A549 (cell line): ENCODE measurements around the gene STRN4. TPM values are rescaled to one million over a fixed set of nuclear protein-coding genes. Genes with fewer than 3 reads are reported as not detected.
A peak's percentile ranks its signal among the peaks of the same experiment; 100 is the strongest.

Experiments
- ATAC-seq, 2 experiments: fragments of 200-7000 bp in 1 of 2; fragments of >200 bp in 1 of 2; cut with Nextera tagmentation in 1 of 2; cut with Tn5 transposase in 1 of 2; 3 replicates each; pipeline versions ENCODE4 v1.8.0 to v1.9.1; 2018 to 2020; ENCODE audit warnings: mild to moderate bottlenecking in 1 of 2, moderate library complexity in 1 of 2
- CTCF ChIA-PET: fragments of 300-600 bp; sonication (Branson Sonifier 250); formaldehyde crosslinking; extraction: SDS; loops from one replicate; lab custom pipeline; 2021; ENCODE audit warnings: antibody characterized with exemption, inconsistent platforms; lab: Yijun Ruan, JAX
- POLR2A ChIA-PET: fragments of 350-600 bp; formaldehyde crosslinking; extraction: SDS; loops from one replicate; lab custom pipeline; 2021; ENCODE audit warnings: antibody characterized with exemption, inconsistent platforms; lab: Yijun Ruan, JAX
- DNase-seq, 2 experiments: peaks; one replicate each; pipeline versions ENCODE4 v3.0.0 to v3.0.0-alpha.2; 2011 to 2016; ENCODE audit warnings: low read depth in 1 of 2, low spot score in 1 of 2
- FAIRE-seq: peaks from 2 replicates; lab custom pipeline; 2011; peaks lifted over from hg19 to GRCh38; lab: Jason Lieb, UNC
- H3K27ac ChIP-seq, 2 experiments: fragments of >200 bp; sonication (Bioruptor Twin); formaldehyde crosslinking; 3 replicates each; pipeline ENCODE4 v1.5.1; 2016 to 2017
- H3K4me1 ChIP-seq: fragments of >200 bp; sonication (Bioruptor Twin); formaldehyde crosslinking; 3 replicates; pipeline ENCODE4 v1.6.1; 2016
- H3K4me2 ChIP-seq: fragments of >200 bp; sonication (Bioruptor Twin); formaldehyde crosslinking; 3 replicates; pipeline ENCODE4 v1.6.1; 2016
- H3K4me3 ChIP-seq: fragments of >200 bp; sonication (Bioruptor Twin); formaldehyde crosslinking; 3 replicates; pipeline ENCODE4 v1.5.1; 2016
- H3K9me3 ChIP-seq: fragments of >200 bp; sonication (Bioruptor Twin); formaldehyde crosslinking; 3 replicates; pipeline ENCODE4 v1.6.1; 2016
- CHD2 ChIP-seq: fragments of 150-350 bp; IDR thresholded peaks from 2 replicates; pipeline ENCODE4 v1.6.1; 2014; ENCODE audit warnings: low read length; ENCODE audit not compliant: partially characterized antibody
- EHMT2 ChIP-seq: fragments of 200-600 bp; sonication (generic); IDR thresholded peaks from 2 replicates; pipeline ENCODE4 v1.6.1; 2016; ENCODE audit warnings: antibody characterized with exemption, low read depth, mild to moderate bottlenecking, moderate library complexity
- EP300 ChIP-seq, 2 experiments: fragments of >200 bp; sonication (Bioruptor Twin); formaldehyde crosslinking; IDR thresholded peaks; 2 replicates in 1 of 2; 3 replicates in 1 of 2; pipeline ENCODE4 v1.6.1; 2016 to 2017
- ESRRA ChIP-seq: fragments of 150-350 bp; IDR thresholded peaks from 2 replicates; pipeline ENCODE4 v1.6.1; 2014; ENCODE audit warnings: mild to moderate bottlenecking, low read length, borderline replicate concordance
- FOXS1 ChIP-seq: fragments of 250-450 bp; sonication (Bioruptor Pico); IDR thresholded peaks from 2 replicates; pipeline ENCODE4 v1.5.0; 2020; ENCODE audit warnings: mild to moderate bottlenecking, moderate library complexity
- HEYL ChIP-seq: fragments of 250-450 bp; sonication (Bioruptor Pico); IDR thresholded peaks from 2 replicates; pipeline ENCODE4 v1.8.0; 2021; ENCODE audit warnings: mild to moderate bottlenecking, moderate library complexity
- HOXB13 ChIP-seq: fragments of 250-450 bp; sonication (Bioruptor Pico); IDR thresholded peaks from 2 replicates; pipeline ENCODE4 v1.5.0; 2020; ENCODE audit warnings: low read depth, mild to moderate bottlenecking, moderate library complexity
- HOXB5 ChIP-seq: fragments of 250-450 bp; sonication (Bioruptor Pico); IDR thresholded peaks from 2 replicates; pipeline ENCODE4 v1.5.0; 2020; ENCODE audit warnings: mild to moderate bottlenecking, moderate library complexity
- JUNB ChIP-seq: fragments of >200 bp; sonication (Bioruptor Twin); formaldehyde crosslinking; IDR thresholded peaks from 2 replicates; pipeline ENCODE4 v1.6.1; 2016
- KDM1A ChIP-seq: fragments of 200-600 bp; sonication (generic); IDR thresholded peaks from 2 replicates; pipeline ENCODE4 v1.6.1; 2016; ENCODE audit warnings: low read depth, mild to moderate bottlenecking
- MAZ ChIP-seq: fragments of 150-350 bp; IDR thresholded peaks from 2 replicates; pipeline ENCODE4 v1.6.1; 2014; ENCODE audit warnings: antibody characterized with exemption, low read depth, low read length, borderline replicate concordance
- NFE2L2 ChIP-seq: fragments of 150-350 bp; conservative IDR thresholded peaks from 2 replicates; pipeline ENCODE4 v1.6.1; 2014; ENCODE audit warnings: low read length
- NR3C1 ChIP-seq: fragments of >200 bp; sonication (Bioruptor Twin); formaldehyde crosslinking; IDR thresholded peaks from 3 replicates; pipeline ENCODE4 v1.6.1; 2017
- RAD21 ChIP-seq, 2 experiments: fragments of >200 bp in 1 of 2; sonication (Bioruptor Twin) in 1 of 2; formaldehyde crosslinking in 1 of 2; IDR thresholded peaks in 1 of 2; conservative IDR thresholded peaks in 1 of 2; 2 replicates in 1 of 2; 3 replicates in 1 of 2; pipeline ENCODE4 v1.6.1; 2012 to 2018; ENCODE audit warnings: inconsistent platforms in 1 of 2
- RARB ChIP-seq: fragments of 250-450 bp; sonication (Bioruptor Pico); IDR thresholded peaks from 2 replicates; pipeline ENCODE4 v1.8.0; 2021; ENCODE audit warnings: mild to moderate bottlenecking, moderate library complexity
- RNF2 ChIP-seq: fragments of 200-600 bp; sonication (generic); IDR thresholded peaks from 2 replicates; pipeline ENCODE4 v1.6.1; 2016; ENCODE audit warnings: low read depth, mild to moderate bottlenecking, antibody characterized with exemption, moderate library complexity, borderline replicate concordance
- SMC3 ChIP-seq: fragments of >200 bp; sonication (Bioruptor Twin); formaldehyde crosslinking; IDR thresholded peaks from 3 replicates; pipeline ENCODE4 v1.6.1; 2018; ENCODE audit warnings: inconsistent platforms
- TP53 ChIP-seq: fragments of 250-450 bp; sonication (Bioruptor Pico); IDR thresholded peaks from 2 replicates; pipeline ENCODE4 v1.5.0; 2021; ENCODE audit warnings: mild to moderate bottlenecking, moderate library complexity
- ZC3H11A ChIP-seq: fragments of 450-650 bp; IDR thresholded peaks from 2 replicates; pipeline ENCODE4 v1.6.1; 2014; ENCODE audit warnings: antibody characterized with exemption, mild to moderate bottlenecking
- ZFP36 ChIP-seq: fragments of 450-650 bp; IDR thresholded peaks from 2 replicates; pipeline ENCODE4 v1.6.1; 2014; ENCODE audit warnings: borderline replicate concordance; ENCODE audit not compliant: partially characterized antibody
- ZSCAN20 ChIP-seq: fragments of 250-450 bp; sonication (Bioruptor Pico); IDR thresholded peaks from 2 replicates; pipeline ENCODE4 v1.8.0; 2022; ENCODE audit warnings: mild to moderate bottlenecking, moderate library complexity
- WGBS: methylation state at CpG from one replicate; pipeline ENCODE4 v1.1.6; 2017; ENCODE audit errors: missing lambda C conversion rate; 5-methylcytosine and 5-hydroxymethylcytosine counted together
- polyA plus RNA-seq, 4 experiments: library from polyadenylated mRNA; depleted of rRNA in 3 of 4; stranded (reverse); fragments of >200 nt; fragmentation: RNase III in 1 of 4; extraction: RNeasy Plus Mini Kit Qiagen cat#74134 plus additional on column Dnase treatment in 1 of 4; gene quantifications; 2 replicates in 3 of 4; 3 replicates in 1 of 4; pipeline ENCODE4 v1.2.3, GENCODE V29; 2011 to 2017
- TF ChIP-seq, protein P1 (sequence below): fragments of >200 bp; sonication (Bioruptor Twin); formaldehyde crosslinking; IDR thresholded peaks from 3 replicates; pipeline ENCODE4 v1.5.1; 2016
- TF ChIP-seq, protein P2 (sequence below): fragments of 150-350 bp; IDR thresholded peaks from 2 replicates; pipeline ENCODE4 v1.6.1; 2014; ENCODE audit warnings: low read depth, mild to moderate bottlenecking, low read length
- TF ChIP-seq, protein P3 (sequence below): fragments of 250-450 bp; sonication (Bioruptor Pico); IDR thresholded peaks from 2 replicates; pipeline ENCODE4 v1.5.0; 2021; ENCODE audit warnings: mild to moderate bottlenecking, moderate library complexity, borderline replicate concordance
- TF ChIP-seq, protein P4 (sequence below): fragments of 450-650 bp; IDR thresholded peaks from 2 replicates; pipeline ENCODE4 v1.6.1; 2014; ENCODE audit warnings: antibody characterized with exemption
- TF ChIP-seq, protein P5 (sequence below): IDR thresholded peaks from 2 replicates; pipeline ENCODE4 v1.6.1; 2012
- TF ChIP-seq, protein P6 (sequence below): fragments of >200 bp; sonication (Bioruptor Twin); formaldehyde crosslinking; IDR thresholded peaks from 3 replicates; pipeline ENCODE4 v1.6.1; 2016
- TF ChIP-seq, protein P7 (sequence below): IDR thresholded peaks from 2 replicates; pipeline ENCODE4 v1.6.1; 2012; ENCODE audit warnings: low read depth, borderline replicate concordance

STRN4 gene
- polyA plus RNA-seq, 2 of the 4 experiments (the other 2 are of a cell fraction): 62.8 to 70.0 TPM

DNA sequence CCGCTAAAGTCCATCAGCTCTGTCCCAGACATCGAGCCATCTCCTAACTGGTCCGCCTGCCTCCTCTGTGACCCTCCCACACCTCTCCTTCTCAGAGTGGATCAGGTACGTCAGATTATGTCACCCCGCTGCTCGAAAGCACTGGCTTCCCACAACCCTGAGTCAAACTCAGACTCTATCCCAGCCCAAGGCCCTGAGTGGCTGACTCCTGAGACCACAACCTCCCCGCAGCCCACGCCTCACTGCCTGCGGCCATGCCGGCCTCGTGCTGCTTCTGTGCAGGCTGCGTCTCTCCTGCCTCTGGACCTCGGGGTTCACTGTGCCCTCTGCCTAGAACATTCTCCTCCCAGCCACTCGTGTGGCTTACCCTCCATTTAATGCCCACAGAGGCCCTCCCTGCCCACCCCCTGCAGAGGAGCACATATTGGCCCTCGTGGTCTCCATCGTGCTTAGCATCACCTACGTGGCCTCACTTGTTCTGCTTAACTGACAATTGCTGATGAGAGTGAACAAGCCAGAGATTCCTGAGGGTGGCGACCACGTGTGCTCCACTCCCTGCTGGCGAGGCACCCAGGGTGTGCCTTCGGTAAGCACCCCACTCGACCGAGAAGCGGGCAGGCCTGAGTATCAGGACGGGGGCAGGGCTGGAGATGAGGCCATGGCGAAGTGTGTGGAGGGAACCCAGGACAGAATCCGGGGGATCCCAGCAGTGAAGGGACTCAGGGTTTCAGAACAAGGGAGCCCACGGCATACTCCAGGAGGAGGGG is 13.9 kb downstream of the STRN4 start:
- Histone ChIP-seq H3K4me2 (peak overlapping the region; percentile 27; the same call in 1 of the 3 replicates), H3K27ac (peak overlapping the region in 1 of 2 experiments; percentile 66; a peak in 1 of 6 replicates), H3K4me3 (no peak overlapping the region), H3K9me3 (no peaks in the 10 kb centered on the region), H3K4me1 (peaks cover 43% of the 10 kb centered on the region)
- POLR2A ChIA-PET: no interaction called here
- 94% methylated on average over 28 of the region's 28 CpGs for WGBS
- DNase-seq (no peak), FAIRE-seq (no peak), ATAC-seq (no peak)
- TF ChIP-seq, protein P1, sequence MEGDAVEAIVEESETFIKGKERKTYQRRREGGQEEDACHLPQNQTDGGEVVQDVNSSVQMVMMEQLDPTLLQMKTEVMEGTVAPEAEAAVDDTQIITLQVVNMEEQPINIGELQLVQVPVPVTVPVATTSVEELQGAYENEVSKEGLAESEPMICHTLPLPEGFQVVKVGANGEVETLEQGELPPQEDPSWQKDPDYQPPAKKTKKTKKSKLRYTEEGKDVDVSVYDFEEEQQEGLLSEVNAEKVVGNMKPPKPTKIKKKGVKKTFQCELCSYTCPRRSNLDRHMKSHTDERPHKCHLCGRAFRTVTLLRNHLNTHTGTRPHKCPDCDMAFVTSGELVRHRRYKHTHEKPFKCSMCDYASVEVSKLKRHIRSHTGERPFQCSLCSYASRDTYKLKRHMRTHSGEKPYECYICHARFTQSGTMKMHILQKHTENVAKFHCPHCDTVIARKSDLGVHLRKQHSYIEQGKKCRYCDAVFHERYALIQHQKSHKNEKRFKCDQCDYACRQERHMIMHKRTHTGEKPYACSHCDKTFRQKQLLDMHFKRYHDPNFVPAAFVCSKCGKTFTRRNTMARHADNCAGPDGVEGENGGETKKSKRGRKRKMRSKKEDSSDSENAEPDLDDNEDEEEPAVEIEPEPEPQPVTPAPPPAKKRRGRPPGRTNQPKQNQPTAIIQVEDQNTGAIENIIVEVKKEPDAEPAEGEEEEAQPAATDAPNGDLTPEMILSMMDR: no peak
- no peak for TF ChIP-seq EP300 (IDR thresholded peaks at IDR 0.05)
- TF ChIP-seq TP53: no peak
- TF ChIP-seq HOXB13 (CRISPR knock-in tag): no peak
- no peak for TF ChIP-seq EHMT2
- no peak for TF ChIP-seq ZFP36
- TF ChIP-seq FOXS1: no peak
- TF ChIP-seq NFE2L2: no peak
- no peak for TF ChIP-seq JUNB
- TF ChIP-seq ZC3H11A: no peak
- TF ChIP-seq NR3C1: no peak
- TF ChIP-seq, protein P2, sequence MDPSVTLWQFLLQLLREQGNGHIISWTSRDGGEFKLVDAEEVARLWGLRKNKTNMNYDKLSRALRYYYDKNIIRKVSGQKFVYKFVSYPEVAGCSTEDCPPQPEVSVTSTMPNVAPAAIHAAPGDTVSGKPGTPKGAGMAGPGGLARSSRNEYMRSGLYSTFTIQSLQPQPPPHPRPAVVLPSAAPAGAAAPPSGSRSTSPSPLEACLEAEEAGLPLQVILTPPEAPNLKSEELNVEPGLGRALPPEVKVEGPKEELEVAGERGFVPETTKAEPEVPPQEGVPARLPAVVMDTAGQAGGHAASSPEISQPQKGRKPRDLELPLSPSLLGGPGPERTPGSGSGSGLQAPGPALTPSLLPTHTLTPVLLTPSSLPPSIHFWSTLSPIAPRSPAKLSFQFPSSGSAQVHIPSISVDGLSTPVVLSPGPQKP: no peak
- TF ChIP-seq MAZ: no peak
- no peak for TF ChIP-seq ZSCAN20 (CRISPR knock-in tag)
- no peak for TF ChIP-seq HOXB5 (CRISPR knock-in tag)
- TF ChIP-seq, protein P3, sequence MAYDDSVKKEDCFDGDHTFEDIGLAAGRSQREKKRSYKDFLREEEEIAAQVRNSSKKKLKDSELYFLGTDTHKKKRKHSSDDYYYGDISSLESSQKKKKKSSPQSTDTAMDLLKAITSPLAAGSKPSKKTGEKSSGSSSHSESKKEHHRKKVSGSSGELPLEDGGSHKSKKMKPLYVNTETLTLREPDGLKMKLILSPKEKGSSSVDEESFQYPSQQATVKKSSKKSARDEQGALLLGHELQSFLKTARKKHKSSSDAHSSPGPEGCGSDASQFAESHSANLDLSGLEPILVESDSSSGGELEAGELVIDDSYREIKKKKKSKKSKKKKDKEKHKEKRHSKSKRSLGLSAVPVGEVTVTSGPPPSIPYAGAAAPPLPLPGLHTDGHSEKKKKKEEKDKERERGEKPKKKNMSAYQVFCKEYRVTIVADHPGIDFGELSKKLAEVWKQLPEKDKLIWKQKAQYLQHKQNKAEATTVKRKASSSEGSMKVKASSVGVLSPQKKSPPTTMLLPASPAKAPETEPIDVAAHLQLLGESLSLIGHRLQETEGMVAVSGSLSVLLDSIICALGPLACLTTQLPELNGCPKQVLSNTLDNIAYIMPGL (CRISPR knock-in tag): no peak
- CTCF ChIA-PET: interaction anchor here (0.9 to 12.9 kb wide), 12 partner anchors 7 to 117 kb away, joined by 3 to 205 read pairs (median 75); partner anchors contain the start of genes DACT3, FKRP and PRKD2

DNA sequence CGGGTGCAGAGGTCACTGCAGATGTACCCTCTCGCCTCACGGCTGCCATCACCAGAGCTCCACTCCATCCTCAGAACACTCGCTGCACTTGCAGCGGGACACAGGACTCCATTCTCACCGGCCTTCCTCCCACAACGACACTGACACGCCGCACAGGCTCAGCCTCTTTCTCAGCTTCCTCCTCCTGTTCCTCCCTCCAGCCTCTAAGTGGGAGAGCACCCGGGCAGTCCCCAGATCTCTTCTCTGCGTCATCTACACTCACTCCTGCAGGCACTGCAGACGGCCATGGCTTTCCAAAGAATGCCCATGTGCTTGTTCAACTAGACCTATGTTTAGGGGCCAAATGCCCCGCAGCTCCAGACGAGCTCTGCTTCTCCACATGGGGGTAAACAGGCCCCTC is 14.7 kb downstream of the STRN4 start:
- Histone ChIP-seq H3K27ac (peak overlapping the region; percentile 33 to 66; a peak in 4 of 6 replicates), H3K4me1 (peaks cover 43% of the 10 kb centered on the region), H3K9me3 (no peaks in the 10 kb centered on the region), H3K4me2 (peak overlapping the region; percentile 27), H3K4me3 (no peak overlapping the region)
- FAIRE-seq: no peak
- DNase-seq: no peak
- CTCF ChIA-PET: interaction anchor here (0.9 to 12.9 kb wide), 13 partner anchors 8 to 126 kb away, joined by 3 to 205 read pairs (median 48); partner anchors contain the start of genes DACT3, FKRP and PRKD2
- POLR2A ChIA-PET: no interaction called here
- no peak for ATAC-seq
- 86% methylated on average over 14 of the region's 14 CpGs for WGBS
- no peak for TF ChIP-seq ESRRA
- TF ChIP-seq, protein P4, sequence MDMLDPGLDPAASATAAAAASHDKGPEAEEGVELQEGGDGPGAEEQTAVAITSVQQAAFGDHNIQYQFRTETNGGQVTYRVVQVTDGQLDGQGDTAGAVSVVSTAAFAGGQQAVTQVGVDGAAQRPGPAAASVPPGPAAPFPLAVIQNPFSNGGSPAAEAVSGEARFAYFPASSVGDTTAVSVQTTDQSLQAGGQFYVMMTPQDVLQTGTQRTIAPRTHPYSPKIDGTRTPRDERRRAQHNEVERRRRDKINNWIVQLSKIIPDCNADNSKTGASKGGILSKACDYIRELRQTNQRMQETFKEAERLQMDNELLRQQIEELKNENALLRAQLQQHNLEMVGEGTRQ: no peak
- TF ChIP-seq RARB (CRISPR knock-in tag): no peak
- TF ChIP-seq, protein P5, sequence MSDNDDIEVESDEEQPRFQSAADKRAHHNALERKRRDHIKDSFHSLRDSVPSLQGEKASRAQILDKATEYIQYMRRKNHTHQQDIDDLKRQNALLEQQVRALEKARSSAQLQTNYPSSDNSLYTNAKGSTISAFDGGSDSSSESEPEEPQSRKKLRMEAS: no peak
- TF ChIP-seq CHD2: no peak
- no peak for TF ChIP-seq KDM1A
- TF ChIP-seq, protein P6, sequence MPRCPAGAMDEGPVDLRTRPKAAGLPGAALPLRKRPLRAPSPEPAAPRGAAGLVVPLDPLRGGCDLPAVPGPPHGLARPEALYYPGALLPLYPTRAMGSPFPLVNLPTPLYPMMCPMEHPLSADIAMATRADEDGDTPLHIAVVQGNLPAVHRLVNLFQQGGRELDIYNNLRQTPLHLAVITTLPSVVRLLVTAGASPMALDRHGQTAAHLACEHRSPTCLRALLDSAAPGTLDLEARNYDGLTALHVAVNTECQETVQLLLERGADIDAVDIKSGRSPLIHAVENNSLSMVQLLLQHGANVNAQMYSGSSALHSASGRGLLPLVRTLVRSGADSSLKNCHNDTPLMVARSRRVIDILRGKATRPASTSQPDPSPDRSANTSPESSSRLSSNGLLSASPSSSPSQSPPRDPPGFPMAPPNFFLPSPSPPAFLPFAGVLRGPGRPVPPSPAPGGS: no peak
- no peak for TF ChIP-seq HEYL (CRISPR knock-in tag)
- no peak for TF ChIP-seq NR3C1
- TF ChIP-seq RNF2: no peak
- TF ChIP-seq RAD21 (conservative IDR thresholded peaks at IDR 0.05 in 1 of 2, IDR thresholded peaks at IDR 0.05 in 1 of 2): no peak
- no peak for TF ChIP-seq JUNB
- TF ChIP-seq, protein P7, sequence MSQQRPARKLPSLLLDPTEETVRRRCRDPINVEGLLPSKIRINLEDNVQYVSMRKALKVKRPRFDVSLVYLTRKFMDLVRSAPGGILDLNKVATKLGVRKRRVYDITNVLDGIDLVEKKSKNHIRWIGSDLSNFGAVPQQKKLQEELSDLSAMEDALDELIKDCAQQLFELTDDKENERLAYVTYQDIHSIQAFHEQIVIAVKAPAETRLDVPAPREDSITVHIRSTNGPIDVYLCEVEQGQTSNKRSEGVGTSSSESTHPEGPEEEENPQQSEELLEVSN: no peak
- TF ChIP-seq NFE2L2: no peak
- TF ChIP-seq ZSCAN20 (CRISPR knock-in tag): no peak
- TF ChIP-seq SMC3: no peak
